Esophagus muscularis mucosa (tissue), 4 donors: ENCODE results near the gene PSENEN. TPM values are rescaled to one million over a fixed set of nuclear protein-coding genes. Genes with fewer than 3 reads are reported as not detected.

Source experiments
- DNase-seq: peaks from one replicate; pipeline ENCODE4 v3.0.0-alpha.2; 2017; ENCODE audit errors: extremely low spot score
- H3K27ac ChIP-seq, 4 donors: fragments of 200-600 bp; sonication (generic); replicated peaks in 1 of 4; 1 replicate in 3 of 4; 2 replicates in 1 of 4; pipeline ENCODE4 v1.5.1; 2016 to 2019; ENCODE audit warnings: mild to moderate bottlenecking in 1 of 4
- H3K27me3 ChIP-seq, 4 donors: fragments of 200-600 bp; sonication (generic); one replicate each; pipeline versions ENCODE4 v1.5.1 to v1.6.0; 2016 to 2019
- H3K36me3 ChIP-seq, 4 donors: fragments of 200-600 bp; sonication (generic); one replicate each; pipeline ENCODE4 v1.5.1; 2016 to 2019
- H3K4me1 ChIP-seq, 4 donors: fragments of 200-600 bp; sonication (generic); one replicate each; pipeline ENCODE4 v1.5.1; 2016 to 2019
- H3K4me3 ChIP-seq, 4 donors: fragments of 200-600 bp; sonication (generic); 1 replicate in 2 of 4; 2 replicates in 2 of 4; pipeline ENCODE4 v1.5.1; 2016 to 2019; ENCODE audit warnings: mild to moderate bottlenecking in 4 of 4, moderate library complexity in 1 of 4
- H3K9me3 ChIP-seq, 4 donors: fragments of 200-600 bp; sonication (generic); 1 replicate in 3 of 4; 2 replicates in 1 of 4; pipeline ENCODE4 v1.5.1; 2016 to 2019
- CTCF ChIP-seq, 3 experiments: fragments of 200-600 bp in 2 of 3; fragments of 450-650 bp in 1 of 3; sonication (generic) in 2 of 3; IDR thresholded peaks; one replicate each; pipeline ENCODE4 v1.5.1; 2017 to 2019; ENCODE audit warnings: antibody characterized with exemption in 3 of 3, mild to moderate bottlenecking in 2 of 3, moderate library complexity in 1 of 3
- EP300 ChIP-seq: sonication (generic); formaldehyde crosslinking; IDR thresholded peaks from one replicate; pipeline ENCODE4 v1.6.1; 2017; ENCODE audit warnings: antibody characterized with exemption
- POLR2A ChIP-seq: fragments of 450-650 bp; IDR thresholded peaks from one replicate; pipeline ENCODE4 v1.6.1; 2017; ENCODE audit warnings: antibody characterized with exemption, moderate library complexity, mild to moderate bottlenecking, low read depth
- POLR2AphosphoS5 ChIP-seq, 2 donors: sonication (generic); formaldehyde crosslinking; IDR thresholded peaks; one replicate each; pipeline ENCODE4 v1.6.1; 2017; ENCODE audit warnings: antibody characterized with exemption in 2 of 2
- WGBS: methylation state at CpG from one replicate; pipeline ENCODE4 v1.1.5; 2018; 5-methylcytosine and 5-hydroxymethylcytosine counted together
- intact Hi-C: fragments of 100-400 bp; cut with DNase I; formaldehyde crosslinking; loops from one replicate; pipeline ENCODE4 v1.15.1; 2023
- total RNA-seq, 4 donors: library from RNA; depleted of rRNA; stranded (reverse); fragments of >200 nt; gene quantifications; one replicate each; pipeline versions ENCODE4 v1.1.0 to v1.2.1, GENCODE V29; 2016

PSENEN gene
- total RNA-seq, 4 donors from 2014 or later, result 27.4 to 48.7 (median 33.8) TPM

GRCh38 chr19:35739275-35740107, 6.0 kb upstream of the PSENEN start:
- peaks cover 22 to 59% (median 35%) of the 10 kb centered on the region in 4 donors for H3K4me1 ChIP-seq
- peak overlapping the region; percentile 58 to 67 (median 66) for H3K4me3 ChIP-seq
- intact Hi-C loops, result no loop called here
- peaks cover 31 to 73% (median 58%) of the 10 kb centered on the region in 4 donors for H3K36me3 ChIP-seq
- no peaks in the 10 kb centered on the region for H3K9me3 ChIP-seq
- DNase-seq, result no peak
- 76% methylated on average over 18 of the region's 29 CpGs for WGBS
- H3K27me3 ChIP-seq, result no peaks in the 10 kb centered on the region
- peak overlapping the region; percentile 80 to 94 (median 88) for H3K27ac ChIP-seq
- TF ChIP-seq POLR2AphosphoS5 (IDR thresholded peaks at IDR 0.05) (no peak), CTCF (IDR thresholded peaks at IDR 0.05) (no peak), POLR2A (no peak), EP300 (no peak)

- WGBS, result 39% methylated on average over 3 of the region's 16 CpGs
- intact Hi-C loops, result no loop called here
- peak overlapping the region; percentile 58 to 67 (median 66) for H3K4me3 ChIP-seq
- peak overlapping the region; percentile 80 to 94 (median 88) for H3K27ac ChIP-seq
- no peaks in the 10 kb centered on the region for H3K27me3 ChIP-seq
- peaks cover 27 to 67% (median 52%) of the 10 kb centered on the region in 4 donors for H3K36me3 ChIP-seq
- no peak for DNase-seq
- peaks cover 24 to 61% (median 37%) of the 10 kb centered on the region in 4 donors for H3K4me1 ChIP-seq
- H3K9me3 ChIP-seq, result no peaks in the 10 kb centered on the region
- TF ChIP-seq EP300 (no peak), CTCF (IDR thresholded peaks at IDR 0.05) (no peak), POLR2A (no peak), POLR2AphosphoS5 (IDR thresholded peaks at IDR 0.05) (no peak)
Measured at GRCh38 chr19:35740108-35740422, 5.4 kb upstream of the PSENEN start.

- intact Hi-C loops, result no loop called here
- peak overlapping the region; percentile 80 to 94 (median 88) for H3K27ac ChIP-seq
- WGBS, result under 1% methylated on average over 17 of the region's 63 CpGs
- H3K27me3 ChIP-seq, result no peaks in the 10 kb centered on the region
- peaks cover 24 to 61% (median 37%) of the 10 kb centered on the region in 4 donors for H3K4me1 ChIP-seq
- H3K4me3 ChIP-seq, result peak overlapping the region; percentile 58 to 67 (median 66)
- DNase-seq, result peak; percentile 99
- H3K36me3 ChIP-seq, result peaks cover 22 to 61% (median 47%) of the 10 kb centered on the region in 4 donors
- no peak for TF ChIP-seq POLR2A
- TF ChIP-seq POLR2AphosphoS5 (IDR thresholded peaks at IDR 0.05), result peak; percentile 76
- TF ChIP-seq EP300, result peak; percentile 86
- peak in 1 of 3 experiments; percentile 36 for TF ChIP-seq CTCF (IDR thresholded peaks at IDR 0.05)
- no peaks in the 10 kb centered on the region for H3K9me3 ChIP-seq
Measured at GRCh38 chr19:35740423-35741202, 4.8 kb upstream of the PSENEN start.

GRCh38 chr19:35741203-35741515, 4.3 kb upstream of the PSENEN start:
- Histone ChIP-seq H3K36me3 (peaks cover 22 to 56% (median 42%) of the 10 kb centered on the region in 4 donors), H3K27me3 (no peaks in the 10 kb centered on the region), H3K9me3 (no peaks in the 10 kb centered on the region), H3K27ac (peak overlapping the region; percentile 80 to 94 (median 88)), H3K4me1 (peaks cover 28 to 66% (median 42%) of the 10 kb centered on the region in 4 donors), H3K4me3 (peak overlapping the region; percentile 58 to 67 (median 66))
- intact Hi-C loops, result no loop called here
- no peak for TF ChIP-seq POLR2AphosphoS5 (IDR thresholded peaks at IDR 0.05)
- no peak for TF ChIP-seq POLR2A
- no peak for TF ChIP-seq CTCF (IDR thresholded peaks at IDR 0.05)
- no peak for TF ChIP-seq EP300
- no peak for DNase-seq
- 17% methylated on average over 2 of the region's 12 CpGs for WGBS
